Transverse colon (tissue), 4 donors: ENCODE results near the gene VSTM4.

ENCODE experiments used
- CTCF ChIP-seq, 5 experiments: fragments of 200-600 bp in 3 of 5; fragments of 450-650 bp in 2 of 5; sonication (generic) in 3 of 5; IDR thresholded peaks; 1 replicate in 2 of 5; 2 replicates in 3 of 5; pipeline ENCODE4 v1.5.1; 2016 to 2017; ENCODE audit warnings: antibody characterized with exemption in 5 of 5, inconsistent platforms in 3 of 5, mild to moderate bottlenecking in 2 of 5, moderate library complexity in 1 of 5
- EP300 ChIP-seq: sonication (generic); formaldehyde crosslinking; IDR thresholded peaks from one replicate; pipeline ENCODE4 v1.6.1; 2017; ENCODE audit warnings: antibody characterized with exemption, low read depth
- POLR2A ChIP-seq: fragments of 450-650 bp; IDR thresholded peaks from one replicate; pipeline ENCODE4 v1.6.1; 2016; ENCODE audit warnings: antibody characterized with exemption, mild to moderate bottlenecking, moderate library complexity
- POLR2AphosphoS5 ChIP-seq, 3 donors: sonication (generic); formaldehyde crosslinking; IDR thresholded peaks; one replicate each; pipeline ENCODE4 v1.6.1; 2016; ENCODE audit warnings: antibody characterized with exemption in 3 of 3

GRCh38 chr10:49093922-49094321, 21.4 kb downstream of the VSTM4 start:
- TF ChIP-seq CTCF (IDR thresholded peaks at IDR 0.05) (no peak), POLR2A (no peak), POLR2AphosphoS5 (IDR thresholded peaks at IDR 0.05) (no peak), EP300 (no peak)
